H1 (cell line): ENCODE data around the gene EYA4. TPM values are rescaled to one million over a fixed set of nuclear protein-coding genes. Genes with fewer than 3 reads are reported as not detected.

Source experiments
- ASH2L ChIP-seq: fragments of 200-600, 300-600 bp; sonication (generic); IDR thresholded peaks from one replicate; pipeline ENCODE4 v1.7.1; 2017; ENCODE audit warnings: low read length
- HDAC2 ChIP-seq, 2 experiments: fragments of 300-600 bp in 1 of 2; sonication (generic) in 1 of 2; IDR thresholded peaks; 2 replicates each; pipeline ENCODE4 v1.6.1; 2011 to 2012; ENCODE audit warnings: low read depth in 2 of 2, low read length in 2 of 2, mild to moderate bottlenecking in 2 of 2, moderate library complexity in 2 of 2, borderline replicate concordance in 1 of 2, inconsistent platforms in 1 of 2
- NRF1 ChIP-seq: IDR thresholded peaks from 2 replicates; pipeline ENCODE4 v1.6.1; 2011; ENCODE audit warnings: mild to moderate bottlenecking, low read depth, low read length, improper control_type of control experiment
- TCF12 ChIP-seq: IDR thresholded peaks from 2 replicates; pipeline ENCODE4 v1.6.1; 2011; ENCODE audit warnings: low read depth, mild to moderate bottlenecking, low read length
- polyA plus RNA-seq, 7 experiments: library from polyadenylated mRNA; depleted of rRNA in 3 of 7; stranded (reverse) in 5 of 7; unstranded in 2 of 7; fragments of >200 nt in 5 of 7; fragments of 200-250 nt in 2 of 7; gene quantifications; 1 replicate in 5 of 7; 2 replicates in 1 of 7; 4 replicates in 1 of 7; pipeline versions ENCODE4 v1.2.1 to v1.2.3, GENCODE V29; 2011 to 2013; ENCODE audit warnings: missing spikeins in 2 of 7, mixed read lengths in 2 of 7
- total RNA-seq: library from RNA; stranded (reverse); fragmentation: NEBNext Ultra II Directional; extraction: Animal tissue kit (Norgen Biotek cat#: 25700); gene quantifications from 2 replicates; pipeline ENCODE4 v1.2.1, GENCODE V29; 2021
- TF ChIP-seq, protein P1 (sequence below): IDR thresholded peaks from 2 replicates; pipeline ENCODE4 v1.6.1; 2012; ENCODE audit warnings: inconsistent platforms

The EYA4 gene
- total and polyA plus RNA-seq, 2 of the 8 experiments (the other 6 are each of a cell fraction or from before 2014, with no cell fraction given) = 0.06 to 0.17 TPM

DNA sequence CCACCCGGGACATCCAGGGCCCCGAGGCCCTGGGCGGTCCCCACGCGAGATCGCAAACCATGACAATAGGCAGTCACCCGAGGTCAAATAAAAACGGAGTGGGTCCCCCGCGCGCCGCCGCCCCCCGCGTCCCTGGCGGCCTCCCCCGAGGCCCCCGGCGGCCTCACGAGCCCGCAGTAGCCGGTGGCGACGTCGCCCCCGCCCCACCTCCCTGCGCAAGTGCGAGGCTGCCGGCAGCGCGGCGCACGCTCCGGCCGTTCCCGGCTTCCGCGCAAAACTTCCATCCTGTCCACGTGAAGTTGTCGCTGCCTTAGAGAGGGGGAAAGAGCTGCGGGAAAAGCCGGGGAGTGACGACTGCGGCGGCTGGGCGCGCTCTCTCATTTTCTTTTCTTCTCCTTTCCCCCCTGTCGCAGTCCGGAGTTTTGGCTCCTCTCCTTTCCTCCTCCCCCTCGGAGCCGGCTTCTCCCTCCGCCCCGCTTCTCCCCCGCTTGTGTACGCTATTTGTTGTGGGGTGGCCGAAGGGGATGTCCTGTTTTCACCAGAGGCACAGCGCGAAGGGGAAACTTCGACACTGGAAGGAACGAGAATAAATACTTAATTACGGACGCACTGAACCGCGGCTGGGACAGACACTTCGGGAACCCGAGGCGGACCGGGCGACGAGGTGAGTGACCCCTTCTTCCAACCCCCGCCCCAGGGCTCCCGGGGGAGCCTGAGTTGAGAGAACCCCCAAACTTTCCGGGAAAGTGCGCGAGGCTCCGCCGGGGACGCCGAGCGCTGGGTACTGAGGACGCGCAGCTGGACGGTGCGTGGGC is at the start of gene EYA4 (continued):
- TF ChIP-seq, protein P1, sequence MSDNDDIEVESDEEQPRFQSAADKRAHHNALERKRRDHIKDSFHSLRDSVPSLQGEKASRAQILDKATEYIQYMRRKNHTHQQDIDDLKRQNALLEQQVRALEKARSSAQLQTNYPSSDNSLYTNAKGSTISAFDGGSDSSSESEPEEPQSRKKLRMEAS = peak; percentile 45; the same call in 1 of the 2 replicates
- TF ChIP-seq ASH2L (peak; percentile 21), TCF12 (no peak), HDAC2 (IDR thresholded peaks at IDR 0.05; ENCODE audit: borderline replicate concordance in 1 of 2, low read depth in 2 of 2, low read length in 2 of 2) (peak in 1 of 2 experiments; percentile 74; a peak in 2 of 4 replicates), NRF1 (no peak)
